Right cardiac atrium (tissue), 5 donors: ENCODE results near the gene IGDCC3. TPM values are rescaled to one million over a fixed set of nuclear protein-coding genes. Genes with fewer than 3 reads are reported as not detected.

Experiments used
- ATAC-seq, 2 donors: fragments of 200-7000 bp; cut with Tn5 transposase; one replicate each; pipeline versions ENCODE4 v1.8.0 to v1.9.1; 2020; ENCODE audit warnings: moderate library complexity in 2 of 2, mild to moderate bottlenecking in 1 of 2
- DNase-seq, 3 donors: peaks; one replicate each; pipeline ENCODE4 v3.0.0-alpha.2; 2020
- H3K27ac ChIP-seq: one replicate; pipeline ENCODE4 v1.5.1; 2013; ENCODE audit warnings: mild to moderate bottlenecking, low read length, control low read depth, moderate library complexity
- H3K27me3 ChIP-seq: one replicate; pipeline ENCODE4 v1.6.1; 2013; ENCODE audit not compliant: control insufficient read depth, insufficient read depth
- H3K4me1 ChIP-seq: one replicate; pipeline ENCODE4 v1.6.1; 2013; ENCODE audit warnings: low read length; ENCODE audit not compliant: control insufficient read depth, insufficient read depth
- H3K4me3 ChIP-seq: one replicate; pipeline ENCODE4 v1.5.1; 2013; ENCODE audit warnings: low read length, control low read depth
- H3K9me3 ChIP-seq: one replicate; pipeline ENCODE4 v1.6.1; 2013; ENCODE audit warnings: low read length; ENCODE audit not compliant: control insufficient read depth
- WGBS: extraction: QIAGEN DNeasy Blood & Tissue Kit; methylation state at CpG from one replicate; pipeline ENCODE4 v1.1.7; 2013; 5-methylcytosine and 5-hydroxymethylcytosine counted together
- intact Hi-C, 4 donors: fragments of 100-400 bp; cut with DNase I; formaldehyde crosslinking; loops; one replicate each; pipeline versions ENCODE4 v1.11.0 to v1.14.0; 2022 to 2023
- polyA plus RNA-seq: library from polyadenylated mRNA; stranded (reverse); fragments of 200-250 nt; gene quantifications from one replicate; pipeline ENCODE4 v1.2.3, GENCODE V29; 2013
- total RNA-seq, 4 donors: library from RNA; stranded (reverse); fragmentation: NEBNext Ultra II Directional; extraction: Animal tissue kit (Norgen Biotek cat#: 25700); gene quantifications; one replicate each; pipeline ENCODE4 v1.2.1, GENCODE V29; 2021
- donor health status: healthy with polysubstance abuse.
- donor health status: DM: no; HTN: yes; CAD: no.
- donor health status: DM: no; HTN: no; CAD: no.
- donor health status: DM: no; HTN: yes; CAD: no; lungs with severe emphysema.
- donor health status: DM: yes; HTN: yes; CAD: no.

The IGDCC3 gene
- total and polyA plus RNA-seq, 5 donors: 0.09 to 0.14 (median 0.09) TPM; not detected in 2

DNA sequence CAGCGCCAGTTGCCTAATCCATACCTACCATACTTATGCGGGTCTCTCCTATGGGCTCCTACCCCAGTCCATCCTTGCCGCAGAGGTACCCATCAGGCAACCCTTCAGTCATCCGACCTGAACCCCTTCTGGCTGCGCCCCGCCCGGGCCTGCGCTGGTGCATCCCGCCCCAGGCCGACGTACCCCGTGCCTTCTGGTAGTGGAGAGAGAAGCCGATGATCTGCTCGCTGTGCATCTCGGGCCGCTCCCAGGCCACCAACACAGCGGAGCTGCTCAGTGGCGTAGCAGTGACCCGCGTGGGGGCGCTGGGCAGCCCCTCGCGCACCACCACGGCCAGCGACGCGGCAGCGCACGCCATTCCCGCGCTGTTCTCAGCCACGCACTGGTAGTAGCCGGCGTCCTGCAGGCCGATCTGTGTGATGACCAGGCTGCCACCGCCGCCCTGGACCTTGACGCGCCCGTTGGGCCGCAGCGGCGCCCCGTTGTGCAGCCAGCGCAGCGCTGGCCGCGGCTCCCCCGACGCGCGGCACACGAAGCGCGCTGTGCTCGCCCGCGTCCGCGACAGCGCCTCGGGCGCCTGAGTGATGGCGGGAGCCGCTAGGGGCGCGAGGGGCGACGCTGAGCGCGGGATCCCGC lies 17.9 kb upstream of the IGDCC3 start:
- no peak overlapping the region for H3K27ac ChIP-seq
- intact Hi-C loops: no loop called here
- peaks cover 4% of the 10 kb centered on the region for H3K4me1 ChIP-seq
- H3K27me3 ChIP-seq: no peaks in the 10 kb centered on the region
- DNase-seq: no peak
- WGBS: 32% methylated on average over 72 of the region's 72 CpGs
- ATAC-seq: no peak
- no peak overlapping the region for H3K4me3 ChIP-seq
- H3K9me3 ChIP-seq: no peaks in the 10 kb centered on the region

DNA sequence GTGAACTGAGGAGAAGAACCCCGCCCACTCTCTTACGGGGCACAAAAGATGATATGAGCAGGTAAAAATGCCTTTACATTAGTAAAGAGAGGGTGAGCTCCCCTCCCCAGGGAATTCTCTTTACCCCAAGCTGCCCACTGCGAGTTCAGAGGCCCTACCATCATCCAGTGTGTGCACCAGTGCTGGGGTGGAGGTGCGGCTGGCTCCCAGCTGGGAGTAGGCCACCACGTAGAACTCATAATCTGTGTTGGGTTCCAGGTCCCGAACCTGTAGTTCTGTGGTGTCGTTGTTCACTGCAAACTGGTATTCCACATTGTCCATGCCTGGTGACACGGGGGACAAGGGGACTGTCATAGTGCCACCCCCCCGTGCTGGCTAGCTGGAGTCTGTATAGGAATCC lies 17.1 kb upstream of the IGDCC3 start:
- no peak for DNase-seq
- Histone ChIP-seq H3K27me3 (no peaks in the 10 kb centered on the region), H3K9me3 (no peaks in the 10 kb centered on the region), H3K27ac (no peak overlapping the region), H3K4me1 (peaks cover 4% of the 10 kb centered on the region), H3K4me3 (no peak overlapping the region)
- intact Hi-C loops: no loop called here
- WGBS: 76% methylated on average over 9 of the region's 9 CpGs
- no peak for ATAC-seq

DNA sequence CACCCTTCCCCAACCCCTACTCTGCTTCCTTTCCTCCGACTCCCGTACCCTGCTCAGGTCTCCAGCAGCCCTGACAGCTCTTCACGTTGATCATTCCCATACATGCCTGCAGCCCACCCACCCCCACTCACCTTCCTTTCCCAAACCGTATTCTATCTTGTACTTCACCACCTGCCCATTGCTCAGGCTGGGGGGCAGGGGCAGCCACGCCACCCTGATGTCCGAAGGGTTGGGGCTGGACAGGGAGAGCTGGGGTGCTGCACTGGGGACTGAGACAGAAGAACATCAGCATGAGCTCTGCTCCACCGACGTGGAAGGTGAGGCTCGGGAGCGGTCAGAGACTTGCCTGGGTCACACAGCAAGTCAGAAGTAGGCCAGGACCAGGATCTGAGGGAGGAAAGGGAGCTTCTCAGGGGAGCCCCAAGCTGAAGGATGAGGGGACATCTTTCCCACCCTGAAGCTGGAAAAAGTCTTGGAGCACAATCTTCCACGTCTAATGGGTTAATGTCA lies 16.5 kb upstream of the IGDCC3 start:
- Histone ChIP-seq H3K27me3 (no peaks in the 10 kb centered on the region), H3K4me3 (no peak overlapping the region), H3K4me1 (peaks cover 4% of the 10 kb centered on the region), H3K27ac (no peak overlapping the region), H3K9me3 (no peaks in the 10 kb centered on the region)
- no peak for DNase-seq
- ATAC-seq: no peak
- 90% methylated on average over 11 of the region's 11 CpGs for WGBS
- intact Hi-C loops: no loop called here

DNA sequence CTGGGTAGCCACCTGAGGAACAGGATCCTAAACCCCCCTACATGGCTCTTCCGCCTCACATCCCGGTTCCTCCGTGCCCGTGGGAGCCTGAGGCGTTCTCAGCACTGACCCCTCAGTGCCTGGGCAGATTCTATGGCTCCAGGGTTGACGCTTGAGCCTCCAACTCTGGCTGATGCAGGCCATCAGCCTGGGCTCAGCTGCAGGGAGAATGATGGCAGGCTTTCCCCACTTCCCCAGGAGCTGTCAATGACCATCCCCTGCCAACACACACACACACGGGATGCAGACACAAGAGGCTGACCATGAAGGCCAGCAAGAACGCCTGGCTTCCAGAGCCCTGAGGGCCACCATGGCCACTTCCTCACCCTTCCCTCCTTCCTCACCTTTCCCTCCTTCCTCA lies 15.8 kb upstream of the IGDCC3 start:
- no peaks in the 10 kb centered on the region for H3K27me3 ChIP-seq
- no peak overlapping the region for H3K4me3 ChIP-seq
- intact Hi-C loops: no loop called here
- DNase-seq (no peak), ATAC-seq (no peak)
- no peak overlapping the region for H3K27ac ChIP-seq
- H3K4me1 ChIP-seq: peaks cover 4% of the 10 kb centered on the region
- H3K9me3 ChIP-seq: no peaks in the 10 kb centered on the region
- 83% methylated on average over 8 of the region's 8 CpGs for WGBS

DNA sequence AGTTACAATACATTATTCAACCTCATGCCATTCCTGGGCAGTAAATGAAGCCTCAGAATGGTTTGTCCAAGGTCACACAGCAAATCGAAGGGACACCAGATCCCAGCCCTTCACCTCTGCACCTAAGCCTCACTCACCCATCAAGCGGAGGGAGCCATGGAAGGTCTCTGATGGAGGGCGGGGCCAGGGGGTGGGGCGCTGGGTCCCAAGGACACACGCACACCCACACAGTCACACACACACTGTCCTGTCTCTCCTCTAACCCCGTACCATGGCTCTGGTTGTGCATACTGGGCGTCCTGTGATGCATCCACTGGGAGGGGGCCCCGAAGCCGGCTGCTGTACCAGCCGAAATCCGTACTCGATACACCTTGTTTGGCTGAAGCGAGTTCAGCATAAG lies 15.3 kb upstream of the IGDCC3 start:
- H3K27me3 ChIP-seq: no peaks in the 10 kb centered on the region
- WGBS: 90% methylated on average over 13 of the region's 13 CpGs

DNA sequence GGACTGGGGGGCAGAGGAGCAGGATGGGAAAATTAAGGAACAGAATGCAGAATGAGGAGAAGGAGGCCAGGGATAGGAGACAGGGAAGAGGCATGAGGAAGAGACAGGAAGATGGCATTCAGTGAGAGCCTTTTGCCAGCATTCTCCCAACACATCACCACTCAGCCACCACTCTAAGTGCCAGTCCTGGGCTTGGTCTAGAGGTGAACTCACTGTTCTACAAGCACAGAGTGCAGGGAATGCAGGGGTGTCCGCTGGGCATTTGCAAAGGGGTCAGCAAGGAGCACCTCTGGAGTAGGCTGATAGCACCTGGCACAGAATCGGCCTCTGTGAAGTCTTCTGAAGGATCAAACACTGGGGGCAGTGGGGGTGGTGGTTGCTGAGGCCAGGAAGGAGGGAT lies 14.6 kb upstream of the IGDCC3 start:
- ATAC-seq: peak; percentile 69 to 85

More for the DNA sequence above, 15.3 kb upstream of the IGDCC3 start:
- ATAC-seq: no peak
- no peak for DNase-seq
- H3K9me3 ChIP-seq: no peaks in the 10 kb centered on the region
- H3K4me3 ChIP-seq: no peak overlapping the region
- H3K27ac ChIP-seq: no peak overlapping the region
- H3K4me1 ChIP-seq: peaks cover 4% of the 10 kb centered on the region
- intact Hi-C loops: no loop called here

DNA sequence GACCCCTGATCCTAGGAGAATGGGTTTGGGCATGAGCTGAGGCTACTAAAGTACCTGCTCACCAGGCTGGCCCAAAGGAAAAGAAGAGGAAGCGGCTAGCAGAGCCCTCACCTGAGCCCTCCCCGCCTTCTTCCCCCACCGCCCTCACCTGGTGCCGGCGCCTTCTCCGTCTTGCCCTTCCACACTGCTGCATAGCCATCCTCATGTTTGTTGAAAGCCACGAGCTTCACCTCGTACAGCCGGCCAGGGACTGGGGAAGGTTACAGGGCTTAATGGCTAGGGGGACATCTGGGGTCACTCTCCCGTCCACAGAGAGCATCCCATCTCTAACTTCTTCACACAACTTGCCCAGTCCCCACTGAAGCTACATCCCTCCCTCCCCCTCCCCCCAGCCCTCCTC lies 13.9 kb upstream of the IGDCC3 start:
- intact Hi-C loops: no loop called here
- Histone ChIP-seq H3K4me3 (no peak overlapping the region), H3K4me1 (peaks cover 4% of the 10 kb centered on the region), H3K9me3 (no peaks in the 10 kb centered on the region), H3K27ac (no peak overlapping the region), H3K27me3 (no peaks in the 10 kb centered on the region)
- DNase-seq (no peak), ATAC-seq (no peak)
- WGBS: 90% methylated on average over 10 of the region's 10 CpGs

More for the DNA sequence above, 14.6 kb upstream of the IGDCC3 start:
- Histone ChIP-seq H3K9me3 (no peaks in the 10 kb centered on the region), H3K27ac (no peak overlapping the region), H3K27me3 (no peaks in the 10 kb centered on the region), H3K4me3 (no peak overlapping the region), H3K4me1 (peaks cover 4% of the 10 kb centered on the region)
- 74% methylated on average over 2 of the region's 2 CpGs for WGBS
- peak in 2 of 3 donors; percentile 45 to 79 for DNase-seq
- intact Hi-C loops: no loop called here

DNA sequence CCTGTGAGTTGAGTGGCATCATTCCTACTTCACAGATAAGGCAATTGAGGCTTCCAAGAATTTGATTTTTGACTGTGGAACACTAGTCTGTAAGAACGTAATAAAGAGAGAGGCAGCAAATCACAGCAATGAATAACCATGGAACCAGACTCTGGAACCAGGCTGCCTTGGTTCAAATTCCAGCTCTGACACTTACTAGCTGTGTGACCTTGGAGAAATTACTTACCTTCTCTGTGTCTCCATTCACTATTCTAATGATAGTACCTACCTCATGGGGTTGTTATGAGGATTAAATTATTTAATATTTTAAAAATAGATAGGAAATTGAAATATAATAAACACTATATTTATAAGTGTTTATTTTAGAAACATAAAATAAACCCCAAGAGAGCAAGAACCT lies 12.6 kb upstream of the IGDCC3 start:
- Histone ChIP-seq H3K27ac (no peak overlapping the region), H3K4me1 (peaks cover 2% of the 10 kb centered on the region), H3K9me3 (no peaks in the 10 kb centered on the region), H3K27me3 (no peaks in the 10 kb centered on the region), H3K4me3 (no peak overlapping the region)
- intact Hi-C loops: no loop called here
- WGBS: 83% methylated on average over 1 of the region's 1 CpG
- DNase-seq (no peak), ATAC-seq (no peak)

DNA sequence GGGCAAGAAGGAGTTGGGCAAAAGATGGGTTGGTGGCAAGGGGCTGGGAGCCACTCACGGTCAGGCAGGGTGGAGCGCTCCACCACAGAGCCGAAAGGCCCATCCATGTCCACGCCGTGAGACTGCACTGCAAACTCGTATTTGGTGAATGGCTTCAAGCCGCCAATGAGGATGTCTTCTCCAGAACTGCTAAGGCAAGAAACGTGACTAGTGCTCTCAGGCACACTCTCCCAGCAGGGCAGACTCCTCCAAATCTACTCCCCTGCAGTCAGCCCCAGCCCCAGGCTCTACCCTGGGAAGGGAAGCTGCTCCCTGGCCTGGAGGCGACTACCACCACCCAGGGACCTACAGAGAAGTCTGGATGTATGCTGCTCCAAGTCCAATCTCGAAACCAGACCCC lies 11.4 kb upstream of the IGDCC3 start:
- DNase-seq: no peak
- no peak overlapping the region for H3K4me3 ChIP-seq
- no peaks in the 10 kb centered on the region for H3K4me1 ChIP-seq
- no peaks in the 10 kb centered on the region for H3K9me3 ChIP-seq
- WGBS: 91% methylated on average over 10 of the region's 10 CpGs
- ATAC-seq: no peak
- no peak overlapping the region for H3K27ac ChIP-seq
- no peaks in the 10 kb centered on the region for H3K27me3 ChIP-seq
- intact Hi-C loops: no loop called here

DNA sequence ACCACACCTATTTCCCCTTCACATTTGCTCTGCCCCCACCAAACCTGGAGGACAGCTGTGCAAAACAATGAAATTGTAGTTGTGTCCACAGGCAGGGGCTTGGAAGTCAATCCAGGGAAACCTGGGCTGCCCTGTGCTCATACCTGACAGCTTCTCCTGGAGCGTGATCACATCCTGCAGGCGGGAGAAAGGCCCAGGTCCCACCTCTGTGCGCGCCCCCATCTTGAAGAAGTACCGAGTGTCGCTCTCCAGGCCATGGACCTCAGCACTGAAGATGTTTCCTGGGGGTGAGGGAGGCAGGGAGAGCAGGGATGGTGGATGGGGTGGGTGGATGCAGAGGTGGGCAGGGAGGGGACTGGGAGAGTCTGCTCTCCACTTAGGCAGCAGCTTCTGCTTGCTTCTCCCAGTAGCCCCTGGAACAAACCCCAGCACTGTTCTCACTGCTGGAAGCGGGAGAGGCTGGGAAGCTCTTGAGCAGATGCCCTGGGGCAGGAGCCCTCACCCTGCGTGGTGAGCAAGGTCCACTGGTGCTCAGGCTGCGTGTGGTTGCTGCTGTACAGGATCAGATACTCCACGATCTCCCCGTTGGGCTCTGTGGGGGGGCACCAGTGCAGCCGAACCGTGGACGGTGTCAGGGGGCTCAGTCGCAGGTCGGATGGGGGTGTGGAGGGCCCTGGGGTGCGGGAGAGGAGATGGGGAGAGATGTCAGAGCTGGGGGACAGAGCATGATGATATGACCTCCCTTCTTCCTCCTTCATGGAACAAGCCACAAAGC lies 10.7 kb upstream of the IGDCC3 start:
- no peaks in the 10 kb centered on the region for H3K27me3 ChIP-seq
- H3K27ac ChIP-seq: no peak overlapping the region
- no peaks in the 10 kb centered on the region for H3K9me3 ChIP-seq
- WGBS: 89% methylated on average over 17 of the region's 17 CpGs
- intact Hi-C loops: no loop called here
- no peaks in the 10 kb centered on the region for H3K4me1 ChIP-seq
- ATAC-seq (no peak), DNase-seq (no peak)
- no peak overlapping the region for H3K4me3 ChIP-seq

DNA sequence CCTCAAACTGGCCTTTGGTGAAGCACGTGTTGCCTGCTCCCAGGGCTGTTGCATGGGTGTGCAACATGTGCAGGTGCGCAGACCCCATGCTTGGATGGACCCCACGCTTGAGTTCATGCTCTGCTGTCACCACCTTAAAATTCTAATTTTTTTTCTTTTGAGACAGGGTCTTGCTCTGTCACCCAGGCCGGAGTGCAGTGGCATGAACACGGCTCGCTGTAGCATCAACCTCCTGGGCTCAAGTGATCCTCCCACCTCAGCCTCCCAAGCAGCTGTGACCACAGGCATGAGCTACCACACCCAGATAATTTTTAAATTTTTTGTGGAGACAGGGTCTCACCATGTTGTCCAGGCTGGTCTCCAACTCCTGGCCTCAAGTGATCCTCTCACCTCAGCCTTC lies 9.1 kb upstream of the IGDCC3 start:
- WGBS: 96% methylated on average over 6 of the region's 6 CpGs
- no peaks in the 10 kb centered on the region for H3K4me1 ChIP-seq
- DNase-seq: no peak
- intact Hi-C loops: loop anchor here in 1 of 4 donors (2.0 kb wide), 1 partner anchor 68 kb away; no protein-coding TSS in a partner anchor
- no peaks in the 10 kb centered on the region for H3K27me3 ChIP-seq
- no peak overlapping the region for H3K27ac ChIP-seq
- no peak for ATAC-seq
- H3K4me3 ChIP-seq: no peak overlapping the region
- no peaks in the 10 kb centered on the region for H3K9me3 ChIP-seq
